Retinal pigment epithelial cell (primary cell): ENCODE data around the gene OLIG2.
A peak's percentile ranks its signal among the peaks of the same experiment; 100 is the strongest.

Source experiments
- DNase-seq: peaks from one replicate; pipeline ENCODE4 v3.0.0-alpha.2; 2010; ENCODE audit warnings: low read depth
- H3K4me3 ChIP-seq: 2 replicates; pipeline ENCODE4 v1.5.1; 2011; ENCODE audit warnings: mild to moderate bottlenecking, low read length, control low read depth, moderate library complexity
- CTCF ChIP-seq: conservative IDR thresholded peaks from 2 replicates; pipeline ENCODE4 v1.5.1; 2011; ENCODE audit warnings: low read depth, low read length, control low read depth, inconsistent platforms

OLIG2 gene

GRCh38 chr21:32990666-32991065, 35.1 kb upstream of the OLIG2 start:
- no peak for TF ChIP-seq CTCF
- no peak overlapping the region for H3K4me3 ChIP-seq
- no peak for DNase-seq

GRCh38 chr21:32991361-32991760, 34.4 kb upstream of the OLIG2 start:
- H3K4me3 ChIP-seq = no peak overlapping the region
- no peak for DNase-seq
- TF ChIP-seq CTCF = no peak

- no peak overlapping the region for H3K4me3 ChIP-seq
- no peak for DNase-seq
- no peak for TF ChIP-seq CTCF
Observed at GRCh38 chr21:32993894-32994293, 31.8 kb upstream of the OLIG2 start.

DNA sequence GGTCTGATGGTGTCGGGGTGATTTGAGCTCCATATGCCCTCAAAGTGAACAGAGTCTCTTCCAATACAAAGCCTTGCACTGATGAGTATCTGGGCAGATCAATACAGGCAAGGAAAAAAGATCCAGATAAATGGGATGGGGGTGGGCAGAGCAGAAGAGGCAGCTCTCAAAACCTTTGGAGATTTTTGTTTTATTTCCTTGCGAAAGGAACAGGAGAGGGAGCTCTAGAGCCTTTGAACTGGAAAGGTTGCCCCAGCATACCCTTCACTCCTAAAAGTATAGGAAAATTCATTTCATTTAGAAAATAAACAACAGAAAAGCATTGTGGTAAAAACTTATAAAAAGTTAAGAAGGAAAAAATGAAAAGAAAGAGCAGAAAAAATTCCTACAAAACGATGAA, 31.4 kb upstream of the OLIG2 start:
- DNase-seq = no peak
- H3K4me3 ChIP-seq = no peak overlapping the region
- peak; percentile 57 for TF ChIP-seq CTCF

- no peak overlapping the region for H3K4me3 ChIP-seq
- TF ChIP-seq CTCF = no peak
- no peak for DNase-seq
Observed at GRCh38 chr21:33007747-33008146, 18.0 kb upstream of the OLIG2 start.

DNA sequence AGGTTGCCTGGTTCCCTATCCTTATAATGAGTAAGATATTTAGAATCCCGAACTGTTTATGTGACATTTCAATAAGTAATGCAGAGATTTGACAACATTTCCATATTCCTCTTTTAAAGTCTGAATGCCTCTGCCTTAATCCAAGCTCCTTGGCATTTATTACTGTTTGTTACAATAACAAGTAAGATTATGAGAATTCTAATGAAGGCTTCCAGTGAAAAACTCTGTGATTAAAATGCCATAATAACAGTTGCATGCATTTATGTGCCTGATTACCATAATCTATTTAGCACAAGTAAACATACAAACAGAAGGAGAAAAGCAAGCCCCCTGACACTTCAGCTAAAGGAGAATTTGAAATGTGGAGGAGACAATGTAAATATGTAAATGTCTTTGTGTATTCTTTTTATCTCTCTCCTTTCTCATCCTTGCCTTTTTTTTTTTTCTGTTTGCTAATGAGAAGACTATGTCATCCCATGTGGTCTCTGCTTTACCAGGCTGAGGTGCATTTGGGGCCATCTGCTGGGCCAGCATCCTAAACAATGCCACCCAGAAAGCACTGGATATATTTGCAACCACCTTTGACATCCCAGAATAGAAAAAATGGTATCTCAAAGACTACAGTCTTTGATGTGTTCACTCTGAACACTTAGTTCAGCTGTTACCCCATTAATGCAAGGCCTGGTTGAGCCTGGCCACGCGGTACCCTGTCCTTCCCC, 17.2 kb upstream of the OLIG2 start:
- TF ChIP-seq CTCF = no peak
- H3K4me3 ChIP-seq = no peak overlapping the region
- no peak for DNase-seq

GRCh38 chr21:33010931-33011330, 14.8 kb upstream of the OLIG2 start:
- no peak overlapping the region for H3K4me3 ChIP-seq
- TF ChIP-seq CTCF = no peak
- DNase-seq = no peak
